IMR-90 (cell line): Measurements from ENCODE around the gene HPS6.

ENCODE experiments used
- BHLHE40 ChIP-seq: fragments of 150-350 bp; IDR thresholded peaks from 2 replicates; pipeline ENCODE4 v1.6.1; 2016; ENCODE audit warnings: mild to moderate bottlenecking, low read depth, low read length
- RAD21 ChIP-seq: IDR thresholded peaks from 2 replicates; pipeline ENCODE4 v1.6.1; 2012; ENCODE audit warnings: low read length, improper control_type of control experiment
- TF ChIP-seq, protein P1 (sequence below): fragments of 150-350 bp; IDR thresholded peaks from 2 replicates; pipeline ENCODE4 v1.6.1; 2017; ENCODE audit warnings: mild to moderate bottlenecking, antibody characterized with exemption, low read length, low read depth
- TF ChIP-seq, protein P2 (sequence below): conservative IDR thresholded peaks from 2 replicates; pipeline ENCODE4 v1.5.1; 2012; ENCODE audit warnings: mild to moderate bottlenecking, low read depth, low read length, improper control_type of control experiment

DNA sequence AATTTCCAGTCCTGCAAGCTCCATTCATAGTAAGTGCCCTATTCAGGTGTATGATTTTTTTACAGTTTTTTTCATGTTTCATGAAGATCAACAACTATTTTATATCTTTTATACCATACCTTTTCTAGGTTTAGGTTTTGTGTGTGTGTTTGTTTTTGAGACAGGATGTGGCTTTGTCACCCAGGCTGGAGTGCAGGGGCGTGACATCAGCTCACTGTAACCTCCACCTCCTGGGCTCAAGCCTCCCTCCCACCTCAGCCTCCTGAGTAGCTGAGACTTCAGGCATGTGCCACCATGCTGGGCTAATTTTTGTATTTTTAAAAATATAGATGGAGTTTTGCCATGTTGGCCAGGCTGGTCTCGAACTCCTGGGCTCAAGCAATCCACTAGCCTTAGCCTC, 44.2 kb upstream of the HPS6 start:
- TF ChIP-seq, protein P1, sequence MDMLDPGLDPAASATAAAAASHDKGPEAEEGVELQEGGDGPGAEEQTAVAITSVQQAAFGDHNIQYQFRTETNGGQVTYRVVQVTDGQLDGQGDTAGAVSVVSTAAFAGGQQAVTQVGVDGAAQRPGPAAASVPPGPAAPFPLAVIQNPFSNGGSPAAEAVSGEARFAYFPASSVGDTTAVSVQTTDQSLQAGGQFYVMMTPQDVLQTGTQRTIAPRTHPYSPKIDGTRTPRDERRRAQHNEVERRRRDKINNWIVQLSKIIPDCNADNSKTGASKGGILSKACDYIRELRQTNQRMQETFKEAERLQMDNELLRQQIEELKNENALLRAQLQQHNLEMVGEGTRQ = no peak
- no peak for TF ChIP-seq RAD21
- TF ChIP-seq, protein P2, sequence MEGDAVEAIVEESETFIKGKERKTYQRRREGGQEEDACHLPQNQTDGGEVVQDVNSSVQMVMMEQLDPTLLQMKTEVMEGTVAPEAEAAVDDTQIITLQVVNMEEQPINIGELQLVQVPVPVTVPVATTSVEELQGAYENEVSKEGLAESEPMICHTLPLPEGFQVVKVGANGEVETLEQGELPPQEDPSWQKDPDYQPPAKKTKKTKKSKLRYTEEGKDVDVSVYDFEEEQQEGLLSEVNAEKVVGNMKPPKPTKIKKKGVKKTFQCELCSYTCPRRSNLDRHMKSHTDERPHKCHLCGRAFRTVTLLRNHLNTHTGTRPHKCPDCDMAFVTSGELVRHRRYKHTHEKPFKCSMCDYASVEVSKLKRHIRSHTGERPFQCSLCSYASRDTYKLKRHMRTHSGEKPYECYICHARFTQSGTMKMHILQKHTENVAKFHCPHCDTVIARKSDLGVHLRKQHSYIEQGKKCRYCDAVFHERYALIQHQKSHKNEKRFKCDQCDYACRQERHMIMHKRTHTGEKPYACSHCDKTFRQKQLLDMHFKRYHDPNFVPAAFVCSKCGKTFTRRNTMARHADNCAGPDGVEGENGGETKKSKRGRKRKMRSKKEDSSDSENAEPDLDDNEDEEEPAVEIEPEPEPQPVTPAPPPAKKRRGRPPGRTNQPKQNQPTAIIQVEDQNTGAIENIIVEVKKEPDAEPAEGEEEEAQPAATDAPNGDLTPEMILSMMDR = no peak
- no peak for TF ChIP-seq BHLHE40
